K562 (cell line): Measurements from ENCODE around the gene CLCF1. TPM values are rescaled to one million over a fixed set of nuclear protein-coding genes. Genes with fewer than 3 reads are reported as not detected.

Source experiments
- ETV5 ChIP-seq: sonication (generic); formaldehyde crosslinking; IDR thresholded peaks from 2 replicates; pipeline ENCODE4 v1.4.0; 2020; ENCODE audit warnings: low read depth, mild to moderate bottlenecking, missing genetic modification reagents
- MCM5 ChIP-seq: fragments of 450-650 bp; IDR thresholded peaks from 2 replicates; pipeline ENCODE4 v1.6.1; 2016; ENCODE audit warnings: low read depth
- NCOA2 ChIP-seq, 2 experiments: fragments of 450-650 bp; IDR thresholded peaks; 2 replicates each; pipeline ENCODE4 v1.6.1; 2018; ENCODE audit warnings: mild to moderate bottlenecking in 2 of 2, moderate library complexity in 1 of 2; ENCODE audit not compliant: partially characterized antibody in 2 of 2
- NFYB ChIP-seq: IDR thresholded peaks from 2 replicates; pipeline ENCODE4 v1.6.1; 2011; ENCODE audit warnings: mild to moderate bottlenecking, moderate library complexity; ENCODE audit not compliant: insufficient read length; ENCODE audit errors: extremely low read depth
- PHTF2 ChIP-seq: fragments of 250-450 bp; sonication (Bioruptor Pico); IDR thresholded peaks from 2 replicates; pipeline ENCODE4 v1.5.0; 2021; ENCODE audit warnings: mild to moderate bottlenecking
- PML ChIP-seq: IDR thresholded peaks from 2 replicates; pipeline ENCODE4 v1.6.1; 2012; ENCODE audit warnings: low read length, inconsistent platforms
- RAD21 ChIP-seq, 2 experiments: fragments of 250-450 bp in 1 of 2; fragments of 450-650 bp in 1 of 2; sonication (Bioruptor Pico) in 1 of 2; formaldehyde crosslinking in 1 of 2; IDR thresholded peaks in 1 of 2; conservative IDR thresholded peaks in 1 of 2; 2 replicates each; pipeline versions ENCODE4 v1.4.0 to v1.8.0; 2020 to 2022; ENCODE audit warnings: mild to moderate bottlenecking in 2 of 2, moderate library complexity in 1 of 2
- RB1 ChIP-seq: fragments of 450-650 bp; IDR thresholded peaks from 2 replicates; pipeline ENCODE4 v1.6.1; 2017; ENCODE audit warnings: low read depth, mild to moderate bottlenecking
- SMARCA4 ChIP-seq: fragments of 450-650 bp; IDR thresholded peaks from 2 replicates; pipeline ENCODE4 v1.6.1; 2016
- SRF ChIP-seq, 2 experiments: fragments of 250-450, 450-650 bp in 1 of 2; sonication (Bioruptor Pico) in 1 of 2; sonication (generic) in 1 of 2; formaldehyde crosslinking; IDR thresholded peaks; 2 replicates each; pipeline versions ENCODE4 v1.5.0 to v1.5.1; 2020 to 2022; ENCODE audit warnings: mild to moderate bottlenecking in 1 of 2, missing genetic modification reagents in 1 of 2
- WHSC1 ChIP-seq: IDR thresholded peaks from one replicate; pipeline ENCODE4 v1.6.1; 2012; ENCODE audit warnings: low read length, control low read depth, inconsistent platforms
- ZBTB7A ChIP-seq: IDR thresholded peaks from 2 replicates; pipeline ENCODE4 v1.6.1; 2011; ENCODE audit warnings: low read depth, mild to moderate bottlenecking, low read length, moderate library complexity, borderline replicate concordance; ENCODE audit not compliant: control insufficient read depth
- polyA plus RNA-seq, 8 experiments: library from polyadenylated mRNA; depleted of rRNA in 4 of 8; stranded (reverse) in 5 of 8; unstranded in 3 of 8; fragments of >200 nt; fragmentation: Nextera tagmentation in 2 of 8; fragmentation: Illumina TruSeq in 1 of 8; extraction: Ambion mirVana in 2 of 8; extraction: Trizol in 1 of 8; gene quantifications; 2 replicates each; pipeline versions ENCODE4 v1.2.1 to v1.2.3, GENCODE V29; 2011 to 2014; ENCODE audit warnings: inconsistent platforms in 1 of 8, missing spikeins in 1 of 8
- total RNA-seq, 7 experiments: library from RNA; depleted of rRNA in 6 of 7; stranded (reverse); fragments of >200 nt in 6 of 7; fragmentation: Illumina TruSeq in 2 of 7; extraction: Trizol in 2 of 7; gene quantifications; 2 replicates each; pipeline versions ENCODE4 v1.2.1 to v1.2.3, GENCODE V29; 2011 to 2021; ENCODE audit warnings: low replicate concordance in 1 of 7
- TF ChIP-seq, protein P1 (sequence below): fragments of 250-450 bp; sonication (Bioruptor Pico); IDR thresholded peaks from 2 replicates; pipeline ENCODE4 v1.4.0; 2020
- TF ChIP-seq, protein P2 (sequence below): sonication (generic); formaldehyde crosslinking; IDR thresholded peaks from 2 replicates; pipeline ENCODE4 v1.4.0; 2020; ENCODE audit warnings: mild to moderate bottlenecking, missing genetic modification reagents
- TF ChIP-seq, protein P3 (sequence below): sonication (generic); formaldehyde crosslinking; IDR thresholded peaks from 2 replicates; pipeline ENCODE4 v1.8.0; 2023; ENCODE audit warnings: mild to moderate bottlenecking, missing genetic modification reagents

The CLCF1 gene
- total and polyA plus RNA-seq, 9 of the 15 experiments (the other 6 are each of a cell fraction or from before 2014, with no cell fraction given), result 0.49 to 5.8 (median 3.0) TPM

DNA sequence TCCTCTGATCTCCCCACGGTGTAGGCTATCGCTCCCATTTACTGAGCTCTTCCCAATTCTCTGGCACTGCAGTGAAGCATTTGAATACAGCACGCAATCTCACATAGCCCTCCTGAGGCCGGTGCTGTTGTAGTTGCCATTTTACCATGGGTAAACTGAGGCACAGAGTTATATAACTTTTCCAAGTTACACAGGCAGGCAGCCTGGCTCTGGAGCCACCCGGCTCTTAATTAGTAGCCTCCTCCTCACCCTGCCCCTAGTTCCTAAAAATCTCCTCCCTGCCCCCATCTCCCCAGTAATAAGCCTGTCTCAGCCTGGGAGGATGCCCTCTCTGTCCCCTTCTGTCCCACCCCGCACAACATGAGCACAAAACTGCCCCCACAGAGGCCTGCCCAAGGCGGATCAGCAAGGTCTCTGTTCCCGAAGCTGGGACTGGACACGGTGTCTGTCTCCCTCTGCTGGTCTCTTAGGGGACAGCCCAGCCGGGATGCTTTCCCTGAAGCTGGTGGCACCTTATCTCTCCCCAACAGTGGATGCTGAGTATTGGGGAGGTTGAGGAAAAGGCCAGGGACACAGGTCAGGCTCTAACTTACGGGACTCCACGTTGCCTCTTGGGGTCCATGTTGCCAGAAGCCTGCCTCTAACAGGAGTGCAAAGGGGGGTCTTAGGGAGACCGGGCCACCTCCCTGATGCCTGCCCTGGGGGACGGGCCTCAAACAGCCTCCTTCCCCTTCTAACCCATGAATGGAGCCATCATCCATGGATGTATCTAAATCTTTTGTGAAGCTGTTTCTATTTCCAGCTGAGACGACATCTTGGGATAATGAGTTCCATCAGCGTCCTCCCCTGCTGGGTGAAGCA lies 9.1 kb upstream of the CLCF1 start (continued):
- TF ChIP-seq, protein P1, sequence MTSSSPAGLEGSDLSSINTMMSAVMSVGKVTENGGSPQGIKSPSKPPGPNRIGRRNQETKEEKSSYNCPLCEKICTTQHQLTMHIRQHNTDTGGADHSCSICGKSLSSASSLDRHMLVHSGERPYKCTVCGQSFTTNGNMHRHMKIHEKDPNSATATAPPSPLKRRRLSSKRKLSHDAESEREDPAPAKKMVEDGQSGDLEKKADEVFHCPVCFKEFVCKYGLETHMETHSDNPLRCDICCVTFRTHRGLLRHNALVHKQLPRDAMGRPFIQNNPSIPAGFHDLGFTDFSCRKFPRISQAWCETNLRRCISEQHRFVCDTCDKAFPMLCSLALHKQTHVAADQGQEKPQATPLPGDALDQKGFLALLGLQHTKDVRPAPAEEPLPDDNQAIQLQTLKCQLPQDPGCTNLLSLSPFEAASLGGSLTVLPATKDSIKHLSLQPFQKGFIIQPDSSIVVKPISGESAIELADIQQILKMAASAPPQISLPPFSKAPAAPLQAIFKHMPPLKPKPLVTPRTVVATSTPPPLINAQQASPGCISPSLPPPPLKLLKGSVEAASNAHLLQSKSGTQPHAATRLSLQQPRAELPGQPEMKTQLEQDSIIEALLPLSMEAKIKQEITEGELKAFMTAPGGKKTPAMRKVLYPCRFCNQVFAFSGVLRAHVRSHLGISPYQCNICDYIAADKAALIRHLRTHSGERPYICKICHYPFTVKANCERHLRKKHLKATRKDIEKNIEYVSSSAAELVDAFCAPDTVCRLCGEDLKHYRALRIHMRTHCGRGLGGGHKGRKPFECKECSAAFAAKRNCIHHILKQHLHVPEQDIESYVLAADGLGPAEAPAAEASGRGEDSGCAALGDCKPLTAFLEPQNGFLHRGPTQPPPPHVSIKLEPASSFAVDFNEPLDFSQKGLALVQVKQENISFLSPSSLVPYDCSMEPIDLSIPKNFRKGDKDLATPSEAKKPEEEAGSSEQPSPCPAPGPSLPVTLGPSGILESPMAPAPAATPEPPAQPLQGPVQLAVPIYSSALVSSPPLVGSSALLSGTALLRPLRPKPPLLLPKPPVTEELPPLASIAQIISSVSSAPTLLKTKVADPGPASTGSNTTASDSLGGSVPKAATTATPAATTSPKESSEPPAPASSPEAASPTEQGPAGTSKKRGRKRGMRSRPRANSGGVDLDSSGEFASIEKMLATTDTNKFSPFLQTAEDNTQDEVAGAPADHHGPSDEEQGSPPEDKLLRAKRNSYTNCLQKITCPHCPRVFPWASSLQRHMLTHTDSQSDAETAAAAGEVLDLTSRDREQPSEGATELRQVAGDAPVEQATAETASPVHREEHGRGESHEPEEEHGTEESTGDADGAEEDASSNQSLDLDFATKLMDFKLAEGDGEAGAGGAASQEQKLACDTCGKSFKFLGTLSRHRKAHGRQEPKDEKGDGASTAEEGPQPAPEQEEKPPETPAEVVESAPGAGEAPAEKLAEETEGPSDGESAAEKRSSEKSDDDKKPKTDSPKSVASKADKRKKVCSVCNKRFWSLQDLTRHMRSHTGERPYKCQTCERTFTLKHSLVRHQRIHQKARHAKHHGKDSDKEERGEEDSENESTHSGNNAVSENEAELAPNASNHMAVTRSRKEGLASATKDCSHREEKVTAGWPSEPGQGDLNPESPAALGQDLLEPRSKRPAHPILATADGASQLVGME, result 0 out of 2 replicates have a peak, but pooled peaks have one; percentile 17
- TF ChIP-seq WHSC1, result no peak
- no peak for TF ChIP-seq NCOA2 (IDR thresholded peaks at IDR 0.05; ENCODE audit: partially characterized antibody in 2 of 2)
- no peak; the same call in 1 of the 2 replicates for TF ChIP-seq ETV5 (CRISPR knock-in tag)
- TF ChIP-seq, protein P2, sequence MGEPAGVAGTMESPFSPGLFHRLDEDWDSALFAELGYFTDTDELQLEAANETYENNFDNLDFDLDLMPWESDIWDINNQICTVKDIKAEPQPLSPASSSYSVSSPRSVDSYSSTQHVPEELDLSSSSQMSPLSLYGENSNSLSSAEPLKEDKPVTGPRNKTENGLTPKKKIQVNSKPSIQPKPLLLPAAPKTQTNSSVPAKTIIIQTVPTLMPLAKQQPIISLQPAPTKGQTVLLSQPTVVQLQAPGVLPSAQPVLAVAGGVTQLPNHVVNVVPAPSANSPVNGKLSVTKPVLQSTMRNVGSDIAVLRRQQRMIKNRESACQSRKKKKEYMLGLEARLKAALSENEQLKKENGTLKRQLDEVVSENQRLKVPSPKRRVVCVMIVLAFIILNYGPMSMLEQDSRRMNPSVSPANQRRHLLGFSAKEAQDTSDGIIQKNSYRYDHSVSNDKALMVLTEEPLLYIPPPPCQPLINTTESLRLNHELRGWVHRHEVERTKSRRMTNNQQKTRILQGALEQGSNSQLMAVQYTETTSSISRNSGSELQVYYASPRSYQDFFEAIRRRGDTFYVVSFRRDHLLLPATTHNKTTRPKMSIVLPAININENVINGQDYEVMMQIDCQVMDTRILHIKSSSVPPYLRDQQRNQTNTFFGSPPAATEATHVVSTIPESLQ (CRISPR knock-in tag), result no peak
- no peak for TF ChIP-seq SMARCA4
- peak; percentile 42; the same call in 1 of the 2 replicates for TF ChIP-seq RB1
- TF ChIP-seq MCM5, result no peak
- no peak for TF ChIP-seq PHTF2
- TF ChIP-seq SRF (CRISPR knock-in tag; IDR thresholded peaks at IDR 0.05), result no peak
- TF ChIP-seq, protein P3, sequence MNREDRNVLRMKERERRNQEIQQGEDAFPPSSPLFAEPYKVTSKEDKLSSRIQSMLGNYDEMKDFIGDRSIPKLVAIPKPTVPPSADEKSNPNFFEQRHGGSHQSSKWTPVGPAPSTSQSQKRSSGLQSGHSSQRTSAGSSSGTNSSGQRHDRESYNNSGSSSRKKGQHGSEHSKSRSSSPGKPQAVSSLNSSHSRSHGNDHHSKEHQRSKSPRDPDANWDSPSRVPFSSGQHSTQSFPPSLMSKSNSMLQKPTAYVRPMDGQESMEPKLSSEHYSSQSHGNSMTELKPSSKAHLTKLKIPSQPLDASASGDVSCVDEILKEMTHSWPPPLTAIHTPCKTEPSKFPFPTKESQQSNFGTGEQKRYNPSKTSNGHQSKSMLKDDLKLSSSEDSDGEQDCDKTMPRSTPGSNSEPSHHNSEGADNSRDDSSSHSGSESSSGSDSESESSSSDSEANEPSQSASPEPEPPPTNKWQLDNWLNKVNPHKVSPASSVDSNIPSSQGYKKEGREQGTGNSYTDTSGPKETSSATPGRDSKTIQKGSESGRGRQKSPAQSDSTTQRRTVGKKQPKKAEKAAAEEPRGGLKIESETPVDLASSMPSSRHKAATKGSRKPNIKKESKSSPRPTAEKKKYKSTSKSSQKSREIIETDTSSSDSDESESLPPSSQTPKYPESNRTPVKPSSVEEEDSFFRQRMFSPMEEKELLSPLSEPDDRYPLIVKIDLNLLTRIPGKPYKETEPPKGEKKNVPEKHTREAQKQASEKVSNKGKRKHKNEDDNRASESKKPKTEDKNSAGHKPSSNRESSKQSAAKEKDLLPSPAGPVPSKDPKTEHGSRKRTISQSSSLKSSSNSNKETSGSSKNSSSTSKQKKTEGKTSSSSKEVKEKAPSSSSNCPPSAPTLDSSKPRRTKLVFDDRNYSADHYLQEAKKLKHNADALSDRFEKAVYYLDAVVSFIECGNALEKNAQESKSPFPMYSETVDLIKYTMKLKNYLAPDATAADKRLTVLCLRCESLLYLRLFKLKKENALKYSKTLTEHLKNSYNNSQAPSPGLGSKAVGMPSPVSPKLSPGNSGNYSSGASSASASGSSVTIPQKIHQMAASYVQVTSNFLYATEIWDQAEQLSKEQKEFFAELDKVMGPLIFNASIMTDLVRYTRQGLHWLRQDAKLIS (CRISPR knock-in tag), result 0 out of 2 replicates have a peak, but pooled peaks have one; percentile 43
- peak; percentile 28; the same call in 1 of the 2 replicates for TF ChIP-seq ZBTB7A
- no peak for TF ChIP-seq NFYB
- peak; percentile 99 for TF ChIP-seq RAD21 (CRISPR knock-in tag; conservative IDR thresholded peaks at IDR 0.05 in 1 of 2, IDR thresholded peaks at IDR 0.05 in 1 of 2)
- TF ChIP-seq PML, result no peak
